ENCODE data around the gene FOS.

DNA sequence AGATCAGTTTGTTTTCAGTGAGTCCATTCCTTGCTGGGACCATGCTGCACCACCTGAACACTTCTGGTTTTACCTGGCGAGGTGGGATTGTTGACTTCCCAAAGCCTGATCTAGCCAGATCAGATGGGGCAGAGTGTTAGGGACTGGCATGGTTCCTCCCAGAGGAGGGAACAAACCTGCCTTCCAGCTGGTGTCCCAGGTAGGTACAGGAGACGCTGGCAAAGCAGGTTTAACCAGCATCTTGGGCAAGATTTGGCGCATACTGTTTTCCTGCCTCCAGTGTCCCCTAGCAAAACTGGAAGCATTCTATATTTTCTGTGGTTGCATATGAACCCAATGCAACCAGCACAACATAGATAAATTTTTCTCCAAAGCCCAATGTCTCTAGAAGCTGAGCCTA, 14.6 kb upstream of the FOS start:
- no peak for TF ChIP-seq YY2 (tag by site-specific recombination; IDR thresholded peaks at IDR 0.05)
- TF ChIP-seq, protein P1, sequence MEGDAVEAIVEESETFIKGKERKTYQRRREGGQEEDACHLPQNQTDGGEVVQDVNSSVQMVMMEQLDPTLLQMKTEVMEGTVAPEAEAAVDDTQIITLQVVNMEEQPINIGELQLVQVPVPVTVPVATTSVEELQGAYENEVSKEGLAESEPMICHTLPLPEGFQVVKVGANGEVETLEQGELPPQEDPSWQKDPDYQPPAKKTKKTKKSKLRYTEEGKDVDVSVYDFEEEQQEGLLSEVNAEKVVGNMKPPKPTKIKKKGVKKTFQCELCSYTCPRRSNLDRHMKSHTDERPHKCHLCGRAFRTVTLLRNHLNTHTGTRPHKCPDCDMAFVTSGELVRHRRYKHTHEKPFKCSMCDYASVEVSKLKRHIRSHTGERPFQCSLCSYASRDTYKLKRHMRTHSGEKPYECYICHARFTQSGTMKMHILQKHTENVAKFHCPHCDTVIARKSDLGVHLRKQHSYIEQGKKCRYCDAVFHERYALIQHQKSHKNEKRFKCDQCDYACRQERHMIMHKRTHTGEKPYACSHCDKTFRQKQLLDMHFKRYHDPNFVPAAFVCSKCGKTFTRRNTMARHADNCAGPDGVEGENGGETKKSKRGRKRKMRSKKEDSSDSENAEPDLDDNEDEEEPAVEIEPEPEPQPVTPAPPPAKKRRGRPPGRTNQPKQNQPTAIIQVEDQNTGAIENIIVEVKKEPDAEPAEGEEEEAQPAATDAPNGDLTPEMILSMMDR (tag by site-specific recombination; IDR thresholded peaks at IDR 0.05): no peak
- TF ChIP-seq, protein P2, sequence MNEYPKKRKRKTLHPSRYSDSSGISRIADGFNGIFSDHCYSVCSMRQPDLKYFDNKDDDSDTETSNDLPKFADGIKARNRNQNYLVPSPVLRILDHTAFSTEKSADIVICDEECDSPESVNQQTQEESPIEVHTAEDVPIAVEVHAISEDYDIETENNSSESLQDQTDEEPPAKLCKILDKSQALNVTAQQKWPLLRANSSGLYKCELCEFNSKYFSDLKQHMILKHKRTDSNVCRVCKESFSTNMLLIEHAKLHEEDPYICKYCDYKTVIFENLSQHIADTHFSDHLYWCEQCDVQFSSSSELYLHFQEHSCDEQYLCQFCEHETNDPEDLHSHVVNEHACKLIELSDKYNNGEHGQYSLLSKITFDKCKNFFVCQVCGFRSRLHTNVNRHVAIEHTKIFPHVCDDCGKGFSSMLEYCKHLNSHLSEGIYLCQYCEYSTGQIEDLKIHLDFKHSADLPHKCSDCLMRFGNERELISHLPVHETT (tag by site-specific recombination; IDR thresholded peaks at IDR 0.05): no peak
- TF ChIP-seq ZNF223 (tag by site-specific recombination; IDR thresholded peaks at IDR 0.05): no peak
- TF ChIP-seq TCF7L2 (IDR thresholded peaks at IDR 0.05; ENCODE audit: borderline replicate concordance, low read depth, low read length): no peak
- TF ChIP-seq ZNF792 (tag by site-specific recombination; IDR thresholded peaks at IDR 0.05): no peak
- TF ChIP-seq ZNF311 (tag by site-specific recombination; IDR thresholded peaks at IDR 0.05; ENCODE audit: borderline replicate concordance): no peak
- no peak for TF ChIP-seq ZBTB20 (tag by site-specific recombination; IDR thresholded peaks at IDR 0.05)
- TF ChIP-seq REPIN1 (tag by site-specific recombination; IDR thresholded peaks at IDR 0.05; ENCODE audit: low read depth): no peak
- TF ChIP-seq, protein P3, sequence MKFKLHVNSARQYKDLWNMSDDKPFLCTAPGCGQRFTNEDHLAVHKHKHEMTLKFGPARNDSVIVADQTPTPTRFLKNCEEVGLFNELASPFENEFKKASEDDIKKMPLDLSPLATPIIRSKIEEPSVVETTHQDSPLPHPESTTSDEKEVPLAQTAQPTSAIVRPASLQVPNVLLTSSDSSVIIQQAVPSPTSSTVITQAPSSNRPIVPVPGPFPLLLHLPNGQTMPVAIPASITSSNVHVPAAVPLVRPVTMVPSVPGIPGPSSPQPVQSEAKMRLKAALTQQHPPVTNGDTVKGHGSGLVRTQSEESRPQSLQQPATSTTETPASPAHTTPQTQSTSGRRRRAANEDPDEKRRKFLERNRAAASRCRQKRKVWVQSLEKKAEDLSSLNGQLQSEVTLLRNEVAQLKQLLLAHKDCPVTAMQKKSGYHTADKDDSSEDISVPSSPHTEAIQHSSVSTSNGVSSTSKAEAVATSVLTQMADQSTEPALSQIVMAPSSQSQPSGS (tag by site-specific recombination; IDR thresholded peaks at IDR 0.05; ENCODE audit: low read depth): no peak
- no peak for TF ChIP-seq KLF7 (tag by site-specific recombination; IDR thresholded peaks at IDR 0.05; ENCODE audit: borderline replicate concordance)
- no peak for TF ChIP-seq ZNF302 (tag by site-specific recombination; IDR thresholded peaks at IDR 0.05; ENCODE audit: low read depth)
- TF ChIP-seq ZFP41 (tag by site-specific recombination; IDR thresholded peaks at IDR 0.05; ENCODE audit: borderline replicate concordance): no peak
- TF ChIP-seq ZNF335 (tag by site-specific recombination; conservative IDR thresholded peaks at IDR 0.05): no peak
